Measurements from ENCODE around the gene SGPP1. TPM values are rescaled to one million over a fixed set of nuclear protein-coding genes. Genes with fewer than 3 reads are reported as not detected.

The SGPP1 gene
- polyA plus RNA-seq, 3 donors: 3.3 to 13.3 (median 7.6) TPM

DNA sequence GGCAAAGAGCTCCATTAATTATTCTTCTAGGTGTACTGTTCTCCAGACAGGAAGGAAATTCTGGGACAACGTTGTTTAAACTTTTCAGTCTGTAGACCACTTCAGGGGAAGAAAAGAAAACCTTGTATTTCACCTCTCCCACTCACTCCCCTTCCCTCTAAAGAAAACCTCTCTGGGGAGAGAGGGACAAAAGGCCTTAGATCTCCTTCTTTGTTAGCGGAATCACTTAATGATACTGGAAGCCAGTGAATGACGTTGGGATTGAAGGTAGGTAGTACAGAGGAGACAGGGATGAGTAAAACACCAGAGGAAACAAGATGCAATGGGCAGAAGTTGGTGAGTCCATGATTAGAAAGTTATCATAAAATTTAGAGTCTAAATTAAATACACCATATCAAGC lies 38.7 kb upstream of the SGPP1 start:
- Mint-ChIP-seq H3K27ac (no peak overlapping the region), H3K27me3 (ENCODE audit: low read depth in 3 of 3) (peaks cover 0 to 3% (median 1%) of the 10 kb centered on the region in 3 donors), H3K4me3 (no peak overlapping the region), H3K36me3 (no peaks in the 10 kb centered on the region), H3K9me3 (peaks cover 0 to 1% (median 0%) of the 10 kb centered on the region in 7 donors), H3K4me1 (peaks cover 9% of the 10 kb centered on the region)
- Histone ChIP-seq H3K9me3 (replicated peaks in 1 of 2; ENCODE audit: control insufficient read depth in 1 of 2, insufficient read depth in 1 of 2, low read length in 2 of 2) (no peaks in the 10 kb centered on the region), H3K9ac (ENCODE audit: insufficient read depth, low read length, poor library complexity, severe bottlenecking) (no peak overlapping the region), H2AFZ (ENCODE audit: insufficient read depth, low read depth, low read length, poor library complexity, severe bottlenecking) (no peak overlapping the region), H3K4me2 (replicated peaks; ENCODE audit: extremely low read depth, low read length, poor library complexity, severe bottlenecking) (no peak overlapping the region), H3K79me2 (ENCODE audit: insufficient read depth, low read length) (no peaks in the 10 kb centered on the region), H3K27ac (ENCODE audit: low read depth in 1 of 2, low read length in 2 of 2) (no peak overlapping the region), H3K27me3 (ENCODE audit: control insufficient read depth in 2 of 2, insufficient read depth in 2 of 2, low read length in 2 of 2) (no peaks in the 10 kb centered on the region), H4K20me1 (ENCODE audit: insufficient read depth, low read length) (no peaks in the 10 kb centered on the region), H3K4me1 (ENCODE audit: control insufficient read depth in 1 of 2, insufficient read depth in 2 of 2, low read length in 2 of 2) (no peaks in the 10 kb centered on the region), H3K4me3 (replicated peaks in 1 of 3; ENCODE audit: low read depth in 2 of 3, low read length in 3 of 3) (no peak overlapping the region), H3K36me3 (replicated peaks in 1 of 2; ENCODE audit: control insufficient read depth in 1 of 2, insufficient read depth in 2 of 2, low read length in 2 of 2) (no peaks in the 10 kb centered on the region)
- no peak for DNase-seq
- no CpG with 5 or more reads among the region's 3 CpGs for WGBS (ENCODE audit: insufficient coverage)
- TF ChIP-seq, protein P1, sequence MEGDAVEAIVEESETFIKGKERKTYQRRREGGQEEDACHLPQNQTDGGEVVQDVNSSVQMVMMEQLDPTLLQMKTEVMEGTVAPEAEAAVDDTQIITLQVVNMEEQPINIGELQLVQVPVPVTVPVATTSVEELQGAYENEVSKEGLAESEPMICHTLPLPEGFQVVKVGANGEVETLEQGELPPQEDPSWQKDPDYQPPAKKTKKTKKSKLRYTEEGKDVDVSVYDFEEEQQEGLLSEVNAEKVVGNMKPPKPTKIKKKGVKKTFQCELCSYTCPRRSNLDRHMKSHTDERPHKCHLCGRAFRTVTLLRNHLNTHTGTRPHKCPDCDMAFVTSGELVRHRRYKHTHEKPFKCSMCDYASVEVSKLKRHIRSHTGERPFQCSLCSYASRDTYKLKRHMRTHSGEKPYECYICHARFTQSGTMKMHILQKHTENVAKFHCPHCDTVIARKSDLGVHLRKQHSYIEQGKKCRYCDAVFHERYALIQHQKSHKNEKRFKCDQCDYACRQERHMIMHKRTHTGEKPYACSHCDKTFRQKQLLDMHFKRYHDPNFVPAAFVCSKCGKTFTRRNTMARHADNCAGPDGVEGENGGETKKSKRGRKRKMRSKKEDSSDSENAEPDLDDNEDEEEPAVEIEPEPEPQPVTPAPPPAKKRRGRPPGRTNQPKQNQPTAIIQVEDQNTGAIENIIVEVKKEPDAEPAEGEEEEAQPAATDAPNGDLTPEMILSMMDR (IDR thresholded peaks at IDR 0.05): no peak
- intact Hi-C loops (cut with micrococcal nuclease): loop anchor here in 1 of 2 donors (10.0 kb wide), 1 partner anchor 142 kb away; no protein-coding TSS in a partner anchor

- Mint-ChIP-seq H3K27me3 (ENCODE audit: low read depth in 3 of 3) (peaks cover 0 to 3% (median 1%) of the 10 kb centered on the region in 3 donors), H3K9me3 (no peaks in the 10 kb centered on the region), H3K27ac (no peak overlapping the region), H3K4me1 (peaks cover 21% of the 10 kb centered on the region), H3K36me3 (no peaks in the 10 kb centered on the region), H3K4me3 (no peak overlapping the region)
- DNase-seq: no peak
- Histone ChIP-seq H3K9ac (ENCODE audit: insufficient read depth, low read length, poor library complexity, severe bottlenecking) (no peak overlapping the region), H3K4me1 (ENCODE audit: control insufficient read depth in 1 of 2, insufficient read depth in 2 of 2, low read length in 2 of 2) (no peaks in the 10 kb centered on the region), H4K20me1 (ENCODE audit: insufficient read depth, low read length) (no peaks in the 10 kb centered on the region), H3K36me3 (replicated peaks in 1 of 2; ENCODE audit: control insufficient read depth in 1 of 2, insufficient read depth in 2 of 2, low read length in 2 of 2) (no peaks in the 10 kb centered on the region), H3K4me2 (replicated peaks; ENCODE audit: extremely low read depth, low read length, poor library complexity, severe bottlenecking) (no peak overlapping the region), H3K79me2 (ENCODE audit: insufficient read depth, low read length) (no peaks in the 10 kb centered on the region), H3K27me3 (ENCODE audit: control insufficient read depth in 2 of 2, insufficient read depth in 2 of 2, low read length in 2 of 2) (no peaks in the 10 kb centered on the region), H3K27ac (ENCODE audit: low read depth in 1 of 2, low read length in 2 of 2) (no peak overlapping the region), H2AFZ (ENCODE audit: insufficient read depth, low read depth, low read length, poor library complexity, severe bottlenecking) (no peak overlapping the region), H3K4me3 (replicated peaks in 1 of 3; ENCODE audit: low read depth in 2 of 3, low read length in 3 of 3) (no peak overlapping the region), H3K9me3 (replicated peaks in 1 of 2; ENCODE audit: control insufficient read depth in 1 of 2, insufficient read depth in 1 of 2, low read length in 2 of 2) (no peaks in the 10 kb centered on the region)
- TF ChIP-seq, protein P1 (IDR thresholded peaks at IDR 0.05): no peak
- intact Hi-C loops (cut with micrococcal nuclease): loop anchor here in 1 of 2 donors (10.0 kb wide), 1 partner anchor 140 kb away; no protein-coding TSS in a partner anchor
- no CpG with 5 or more reads among the region's 6 CpGs for WGBS (ENCODE audit: insufficient coverage)
Measured at GRCh38 chr14:63764620-63765139, 36.8 kb upstream of the SGPP1 start.

All from CD14-positive monocyte (primary cell).